Stimulated activated CD4-positive, alpha-beta T cell treated with anti-CD3 and anti-CD28 coated beads, Interleukin-1b, Interleukin-23, amount 100 ng/mL, for 48 hours (primary cell): ENCODE data around the gene HEG1.
"Not testable (repeated sequence)": the region's sequence is repeated elsewhere in the genome, so short reads cannot be mapped to it uniquely, and the experiment has no call there.

Experiments
- DNase-seq: peaks from one replicate; pipeline ENCODE4 v3.0.0-alpha.2; 2020

Gene HEG1

DNA sequence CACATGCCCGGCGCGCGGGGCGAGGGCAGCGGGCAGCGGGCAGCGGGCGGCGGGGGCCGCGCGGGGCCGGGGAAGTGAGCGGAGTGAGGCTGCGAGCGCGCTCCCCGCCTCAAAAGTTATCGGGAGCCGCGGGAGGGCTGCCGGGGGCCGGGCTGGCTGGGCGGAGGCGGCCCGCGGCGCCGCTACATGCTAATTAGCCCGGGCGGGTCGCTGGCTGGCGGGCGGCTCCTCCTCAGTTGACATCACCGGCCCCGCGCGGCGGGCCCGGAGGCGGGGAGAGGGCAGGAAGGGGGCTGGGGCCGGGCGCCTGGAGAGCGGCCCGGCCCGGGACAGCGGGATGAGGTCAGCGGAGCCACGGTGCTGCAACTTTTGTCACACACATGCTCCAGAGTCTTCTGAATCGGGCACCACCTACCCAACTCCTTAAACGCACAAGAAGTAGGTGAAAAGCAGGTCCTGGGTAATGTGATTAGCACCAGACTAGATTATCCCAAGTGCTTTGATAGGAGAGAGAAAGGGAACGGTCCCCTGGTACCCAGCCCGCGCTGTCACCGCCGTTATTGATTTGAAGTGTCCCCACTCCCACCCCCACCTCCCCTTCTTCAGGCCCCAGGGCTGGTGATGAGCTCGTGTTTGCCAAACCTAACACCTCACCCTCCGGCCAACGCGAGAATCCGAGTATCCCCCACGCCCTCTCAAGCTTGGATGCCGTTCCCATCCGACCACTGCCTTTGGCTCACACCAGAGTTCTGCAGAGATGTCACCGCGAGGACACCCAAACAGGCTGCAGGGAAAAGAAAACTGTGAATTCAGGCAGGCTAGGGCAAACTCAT lies at the start of gene HEG1:
Gene HEG1 (minus strand): TSS at position 85 of the 833 bp plus-strand sequence. CDS start 107 bp downstream, outside the sequence.
- peak; percentile 70 for DNase-seq

DNA sequence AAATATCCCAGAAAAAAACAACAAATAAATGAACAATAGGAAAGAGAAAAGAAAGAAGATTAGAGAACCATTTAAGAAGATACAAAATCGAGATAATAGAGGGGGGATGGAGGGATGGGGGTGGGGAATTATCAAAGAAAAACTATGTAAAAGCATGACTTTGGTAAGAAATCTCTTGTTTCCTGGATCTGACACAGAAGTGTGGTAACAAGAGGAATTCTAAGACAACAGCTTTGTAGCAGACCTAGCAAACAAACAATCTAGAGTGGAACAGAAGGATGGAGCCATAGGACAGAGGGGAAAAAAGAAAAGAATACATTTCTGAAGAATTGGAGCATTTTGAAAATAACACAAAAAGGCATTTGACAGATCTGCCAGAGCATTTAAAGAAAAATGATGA lies 49.3 kb upstream of the HEG1 start:
- DNase-seq: no peak

- no peak for DNase-seq
Observed at GRCh38 chr3:125104639-125105038, 48.8 kb upstream of the HEG1 start.

- DNase-seq: no peak
Observed at GRCh38 chr3:125103406-125103805, 47.6 kb upstream of the HEG1 start.

GRCh38 chr3:125102470-125102869 lies 46.7 kb upstream of the HEG1 start:
- DNase-seq: no peak

- no peak for DNase-seq
Observed at GRCh38 chr3:125098611-125099291, 43.0 kb upstream of the HEG1 start.

DNA sequence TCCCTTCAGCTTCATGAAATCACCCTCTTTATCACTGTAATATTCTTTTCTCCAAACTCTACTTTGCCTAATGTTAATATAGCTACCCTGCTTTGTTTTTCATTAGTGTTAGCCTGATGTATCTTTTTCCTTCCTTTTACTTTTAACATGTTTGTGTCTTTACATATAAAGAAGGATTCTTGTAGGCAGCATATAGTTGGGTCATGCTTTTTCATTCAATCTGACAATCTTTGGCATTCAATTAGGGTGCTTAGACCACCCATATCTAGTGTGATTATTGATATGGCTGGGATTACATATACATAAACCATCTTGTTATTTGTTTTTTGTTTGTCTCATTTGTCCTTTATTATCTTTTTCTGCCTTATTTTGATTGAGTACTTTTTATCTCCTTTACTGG lies 34.9 kb upstream of the HEG1 start:
- no peak for DNase-seq

DNA sequence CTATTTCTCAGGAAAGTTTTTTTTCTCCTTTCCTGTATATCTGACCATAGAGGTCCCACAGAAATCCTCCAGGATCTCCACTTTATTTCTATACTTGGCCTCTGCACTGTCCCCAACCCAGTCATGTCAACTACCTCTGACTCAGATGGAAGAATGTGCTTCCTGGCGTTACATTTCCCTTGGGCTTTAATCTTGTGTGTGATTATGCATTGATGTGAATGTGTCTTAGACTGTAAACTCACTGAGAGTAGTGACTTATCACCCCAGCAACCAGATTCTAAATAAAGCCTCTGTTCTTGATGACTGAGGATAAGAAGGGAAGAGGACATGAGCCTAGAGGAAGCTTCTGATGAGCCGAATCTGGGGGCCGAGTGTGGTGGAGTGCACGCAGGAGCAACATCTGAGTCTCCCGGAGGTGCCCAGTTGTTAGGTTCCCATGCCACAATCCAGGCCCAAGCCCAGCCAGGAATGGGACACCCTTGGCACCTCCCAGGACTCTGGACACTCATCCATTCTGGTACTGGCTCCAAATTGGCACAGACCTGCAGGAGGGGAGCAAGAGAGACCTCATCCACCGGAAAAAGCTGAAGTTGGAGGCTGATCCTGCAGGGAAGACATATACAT lies 32.1 kb upstream of the HEG1 start:
- no peak for DNase-seq

- DNase-seq: no peak
Observed at GRCh38 chr3:125085166-125085565, 29.4 kb upstream of the HEG1 start.

GRCh38 chr3:125083776-125084175 lies 28.0 kb upstream of the HEG1 start:
- no peak for DNase-seq

- DNase-seq: not testable (repeated sequence)
Observed at GRCh38 chr3:125082339-125082738, 26.5 kb upstream of the HEG1 start.

DNA sequence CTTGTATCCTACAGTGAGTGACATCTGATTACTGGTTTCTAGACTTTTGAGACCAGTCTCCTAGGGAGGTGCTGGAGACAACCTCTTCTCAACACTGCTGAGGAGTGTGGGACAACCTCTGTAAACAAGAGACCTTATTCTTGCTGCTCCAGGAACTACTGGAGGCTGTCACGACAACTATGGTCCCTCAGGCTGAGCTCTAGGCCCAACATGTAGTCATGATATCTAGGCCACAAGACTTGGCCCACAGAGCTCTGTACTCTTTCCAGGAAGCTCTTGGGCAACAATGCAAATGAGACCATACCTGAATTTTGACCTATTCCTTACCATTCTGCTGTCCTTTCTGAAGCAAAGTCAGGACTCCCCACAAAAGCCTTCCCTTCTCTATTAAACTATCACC lies 24.3 kb upstream of the HEG1 start:
- DNase-seq: no peak

GRCh38 chr3:125079675-125080045 lies 23.9 kb upstream of the HEG1 start:
- no peak for DNase-seq

DNA sequence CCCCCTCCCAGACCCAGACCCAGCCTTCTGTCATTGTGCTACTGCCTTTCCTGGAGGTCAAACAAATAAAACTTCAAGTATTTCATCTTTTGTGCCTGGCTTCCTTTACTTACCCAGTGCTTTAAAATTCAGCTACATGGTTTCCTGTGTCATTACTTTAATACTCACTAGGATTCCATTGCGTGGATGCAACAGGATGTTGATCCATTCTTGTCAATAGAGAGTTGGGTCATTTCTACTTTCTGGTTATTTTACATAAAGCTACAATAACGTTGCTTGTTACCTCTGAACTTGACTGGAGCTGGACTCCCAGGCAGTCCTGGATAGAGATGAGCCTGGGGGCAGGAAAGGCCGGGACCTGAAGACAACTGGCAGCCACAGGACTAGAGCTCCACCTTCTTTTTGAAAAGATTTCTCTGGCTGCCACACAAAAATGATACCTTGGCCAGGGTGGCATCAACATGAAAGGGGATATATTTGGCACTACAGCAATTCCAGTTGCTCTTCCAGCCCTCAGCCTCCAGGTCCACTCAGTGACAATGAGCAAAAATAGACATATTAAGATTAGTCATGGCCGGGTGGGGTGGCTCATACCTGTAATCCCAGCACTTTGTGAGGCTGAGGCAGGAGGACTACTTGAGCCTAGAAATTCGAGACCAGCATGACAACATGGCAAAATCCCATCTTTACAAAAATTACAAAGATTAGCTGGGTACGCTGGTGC lies 23.3 kb upstream of the HEG1 start:
- DNase-seq: no peak

GRCh38 chr3:125077864-125078263 lies 22.1 kb upstream of the HEG1 start:
- no peak for DNase-seq

GRCh38 chr3:125076464-125076863 lies 20.7 kb upstream of the HEG1 start:
- no peak for DNase-seq

- no peak for DNase-seq
Observed at GRCh38 chr3:125075738-125076137, 19.9 kb upstream of the HEG1 start.

DNA sequence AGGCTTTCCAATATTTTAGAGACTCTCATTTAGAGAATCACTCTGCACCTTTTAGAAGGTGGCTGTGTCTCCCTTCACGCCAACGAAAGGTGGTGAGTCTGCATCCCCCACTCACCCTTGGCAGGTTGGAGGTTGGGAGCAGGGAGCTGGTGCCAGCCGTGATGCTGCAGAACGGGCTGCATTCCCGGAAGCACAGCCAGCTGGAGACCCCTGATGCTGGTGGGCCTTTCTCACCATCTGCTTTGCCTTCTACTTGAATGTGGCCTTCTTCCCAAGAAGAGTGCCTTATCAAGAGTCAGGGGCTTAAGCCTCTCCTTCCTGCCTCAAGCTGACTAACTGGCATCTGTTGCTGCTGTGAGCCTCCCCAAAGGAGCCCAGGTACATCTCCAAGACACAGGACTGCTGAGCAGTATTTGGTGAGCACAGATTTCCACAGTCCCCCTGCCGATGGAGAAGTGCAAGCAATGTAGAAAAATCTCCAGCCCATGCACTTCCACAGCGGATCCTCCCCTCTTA lies 17.7 kb upstream of the HEG1 start:
- no peak for DNase-seq

GRCh38 chr3:125072749-125073389 lies 17.1 kb upstream of the HEG1 start:
- DNase-seq: no peak

- no peak for DNase-seq
Observed at GRCh38 chr3:125072301-125072700, 16.5 kb upstream of the HEG1 start.

DNA sequence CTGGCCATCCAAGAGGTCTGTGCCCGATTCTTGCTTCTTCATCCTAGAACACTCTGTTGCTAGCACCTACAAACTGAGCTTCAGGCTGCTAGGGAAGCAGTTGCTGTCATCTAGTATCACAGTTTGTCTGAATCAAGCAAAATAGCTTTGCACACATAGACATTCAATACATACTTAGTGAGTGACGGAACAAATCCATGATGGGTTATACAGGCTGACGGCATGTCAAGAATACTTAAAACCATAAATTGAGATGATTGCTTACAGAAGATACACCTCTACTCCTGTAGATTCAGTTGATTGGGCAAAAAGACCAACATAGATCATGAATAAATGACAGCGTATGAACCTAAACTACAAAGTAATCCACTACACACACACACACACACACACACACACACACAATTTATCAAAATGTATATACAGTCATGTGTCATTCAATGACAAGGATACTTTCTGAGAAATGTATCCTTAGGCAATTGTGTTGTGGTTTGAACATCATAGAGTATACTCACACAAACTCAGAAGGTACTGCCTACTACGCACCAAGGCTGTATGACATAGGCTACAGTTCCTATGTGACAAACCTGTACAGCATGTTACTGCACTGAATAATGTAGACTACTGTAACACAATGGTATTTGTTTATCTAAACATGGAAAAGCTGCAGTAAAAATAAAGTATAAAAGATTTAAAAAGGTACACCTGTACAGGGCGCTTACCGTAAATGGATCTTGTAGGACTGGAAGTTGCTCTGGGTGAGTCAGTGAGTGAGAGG lies 14.4 kb upstream of the HEG1 start:
- no peak for DNase-seq

DNA sequence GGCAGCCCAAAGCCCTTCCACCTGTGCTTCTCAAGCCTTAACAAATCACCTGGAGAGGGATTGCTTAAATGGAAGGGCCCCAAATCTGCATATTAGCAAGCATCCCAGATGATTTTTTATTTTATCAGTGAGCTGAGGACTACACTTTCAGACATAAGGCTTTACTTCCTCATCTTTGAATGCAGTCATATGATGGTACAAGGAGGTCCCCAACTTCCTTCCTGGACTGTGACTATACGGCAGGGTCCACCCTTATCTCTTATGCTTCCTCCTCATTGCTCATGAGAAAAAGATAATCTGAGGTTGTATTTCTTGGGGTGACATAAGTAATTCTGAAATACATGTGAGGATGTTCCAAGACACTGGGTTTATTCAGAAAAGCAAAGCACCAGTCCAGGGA lies 13.7 kb upstream of the HEG1 start:
- no peak for DNase-seq
